Skin epidermis (tissue), 12 donors: ENCODE measurements around the gene ME3.

Experiments used
- H3K27ac ChIP-seq, 21 experiments: fragments of 200-600 bp; sonication (generic) in 11 of 21; one replicate each; pipeline ENCODE4 v1.5.0; 2020; ENCODE audit warnings: mild to moderate bottlenecking in 3 of 21, inconsistent platforms in 2 of 21, moderate library complexity in 2 of 21
- H3K4me3 ChIP-seq, 7 experiments: fragments of 200-600 bp; sonication (generic) in 2 of 7; one replicate each; pipeline ENCODE4 v1.5.0; 2020; ENCODE audit warnings: inconsistent platforms in 2 of 7, mild to moderate bottlenecking in 2 of 7, moderate library complexity in 1 of 7

Gene ME3

DNA sequence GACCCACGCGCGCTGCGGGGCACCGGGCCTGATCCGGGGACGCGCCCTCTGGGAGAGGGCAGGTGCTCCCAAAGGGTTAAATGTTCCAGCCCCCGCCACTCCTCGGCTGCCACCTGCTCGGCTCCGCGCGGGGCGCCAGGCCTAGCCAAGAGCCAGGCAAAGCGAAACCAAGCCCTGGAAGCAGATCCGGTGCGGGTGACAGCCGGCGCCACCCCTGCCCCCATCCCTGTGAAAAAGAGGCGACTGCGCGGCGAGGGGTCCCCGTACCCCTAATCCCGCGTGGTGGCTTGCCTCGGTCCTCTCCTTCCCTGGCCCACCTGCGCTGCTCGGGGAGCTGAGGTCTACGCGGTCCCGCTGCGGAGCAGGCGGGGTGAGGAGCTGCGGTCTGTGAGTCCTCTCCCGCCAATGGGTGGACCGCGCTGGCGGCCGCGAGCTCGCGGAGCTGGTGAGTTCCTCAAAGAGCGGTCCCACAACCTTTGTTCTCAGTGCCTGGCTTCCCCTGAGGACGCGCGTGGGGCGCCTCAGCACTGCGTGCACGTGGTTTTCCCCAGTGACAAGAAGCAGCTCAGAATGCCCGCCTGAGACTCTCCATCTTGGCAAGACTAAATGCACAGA, at the start of gene ME3:
Gene ME3 (minus strand): TSS at position 610 of the 615 bp plus-strand sequence.
- Histone ChIP-seq H3K4me3 (peak within 1 kb of the TSS; percentile 53 to 75 (median 63)), H3K27ac (peak within 1 kb of the TSS; percentile 70 to 96 (median 83))

DNA sequence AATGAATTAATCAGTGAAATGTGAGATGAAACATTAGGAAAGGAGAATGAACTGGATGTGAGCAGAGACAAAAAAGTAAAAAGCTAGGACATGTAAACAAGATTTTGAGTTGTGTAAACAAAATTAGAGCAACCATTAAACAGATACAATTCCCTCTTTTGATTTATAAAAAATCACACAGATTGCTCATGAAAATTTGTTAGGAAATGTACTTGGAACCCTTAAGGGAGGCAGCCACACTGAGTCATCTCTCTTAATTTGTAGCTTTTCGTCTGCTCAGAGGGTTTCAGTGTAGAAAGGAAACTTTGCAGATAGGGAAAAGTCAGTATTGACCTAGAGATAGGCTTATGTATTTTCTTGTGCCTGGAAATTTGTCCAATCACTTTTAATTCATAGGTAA, 49.6 kb upstream of the ME3 start:
- no peak overlapping the region for H3K4me3 ChIP-seq
- H3K27ac ChIP-seq, result peak overlapping the region in 3 of 21 experiments; percentile 31 to 77 (median 56)

DNA sequence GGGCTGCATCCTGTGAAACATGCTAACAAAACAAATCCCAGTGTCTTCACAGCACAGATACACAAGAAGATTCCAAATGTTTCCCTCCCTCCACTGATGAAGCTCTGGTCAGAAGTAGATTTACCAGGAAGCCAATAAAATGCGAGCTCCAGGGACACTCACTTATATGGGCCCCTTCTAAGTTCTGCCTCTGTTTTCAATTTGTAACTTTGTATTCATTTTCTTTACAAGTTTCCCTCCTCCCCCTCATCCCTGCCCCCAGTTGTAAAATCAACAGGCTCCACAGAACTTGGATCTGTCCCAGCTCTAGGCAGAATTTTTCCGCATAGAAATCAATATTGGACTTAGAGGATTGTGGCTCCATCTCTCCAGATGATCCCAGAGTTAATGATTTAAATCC, 48.1 kb upstream of the ME3 start:
- peak overlapping the region in 5 of 21 experiments; percentile 34 to 77 (median 57) for H3K27ac ChIP-seq

DNA sequence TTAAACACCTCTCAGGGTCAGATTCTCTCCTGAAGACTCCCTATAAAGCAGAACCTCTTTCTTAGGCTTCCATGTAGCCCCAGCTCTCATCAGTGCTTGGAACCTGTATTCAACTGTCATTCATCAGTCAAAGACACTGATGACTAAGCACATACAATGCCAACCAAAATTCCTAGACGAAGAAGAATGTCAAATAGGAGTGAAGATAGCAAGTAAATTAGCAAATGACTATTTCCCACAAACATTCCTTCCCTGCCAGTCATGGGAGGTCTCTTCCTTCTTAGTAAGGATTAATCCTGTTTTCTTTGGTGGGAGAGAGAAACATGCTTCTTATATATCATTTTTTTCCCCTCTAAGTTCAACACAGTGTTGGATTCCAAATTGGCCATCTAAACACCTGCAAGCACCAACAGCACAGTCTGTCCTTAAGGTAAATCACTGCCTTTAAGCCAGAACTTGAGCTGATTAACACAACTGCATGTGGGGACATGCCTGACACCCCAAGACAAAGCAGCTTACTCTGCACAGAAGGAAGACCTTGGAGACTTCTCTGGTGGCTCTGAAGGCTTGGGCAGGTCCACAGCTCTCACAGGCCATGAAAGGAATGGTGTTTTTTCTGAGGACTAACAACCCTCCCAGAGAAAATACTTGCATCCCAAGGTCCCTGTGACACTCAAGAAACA, 47.5 kb upstream of the ME3 start:
- peak overlapping the region in 5 of 21 experiments; percentile 34 to 77 (median 57) for H3K27ac ChIP-seq
- H3K4me3 ChIP-seq, result no peak overlapping the region

More for the DNA sequence above, 48.1 kb upstream of the ME3 start:
- no peak overlapping the region for H3K4me3 ChIP-seq

DNA sequence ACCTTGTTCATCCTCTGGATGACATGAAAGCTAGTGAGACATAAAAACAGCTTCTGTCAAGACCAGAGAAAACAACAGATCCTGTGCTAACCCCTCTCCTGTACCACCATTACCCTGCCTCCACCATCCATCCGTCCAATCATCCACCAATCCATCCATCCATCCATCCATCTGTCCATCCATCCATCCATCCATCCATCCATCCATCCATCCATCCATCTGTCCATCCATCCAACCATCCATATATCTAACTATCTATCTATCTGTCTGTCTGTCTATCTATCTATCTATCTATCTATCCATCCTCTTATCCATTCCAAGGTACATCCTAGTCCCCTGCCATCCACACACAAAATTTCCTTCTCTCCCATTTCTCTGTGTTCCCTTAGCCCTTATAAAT, 46.6 kb upstream of the ME3 start:
- no peak overlapping the region for H3K4me3 ChIP-seq
- H3K27ac ChIP-seq, result no peak overlapping the region

DNA sequence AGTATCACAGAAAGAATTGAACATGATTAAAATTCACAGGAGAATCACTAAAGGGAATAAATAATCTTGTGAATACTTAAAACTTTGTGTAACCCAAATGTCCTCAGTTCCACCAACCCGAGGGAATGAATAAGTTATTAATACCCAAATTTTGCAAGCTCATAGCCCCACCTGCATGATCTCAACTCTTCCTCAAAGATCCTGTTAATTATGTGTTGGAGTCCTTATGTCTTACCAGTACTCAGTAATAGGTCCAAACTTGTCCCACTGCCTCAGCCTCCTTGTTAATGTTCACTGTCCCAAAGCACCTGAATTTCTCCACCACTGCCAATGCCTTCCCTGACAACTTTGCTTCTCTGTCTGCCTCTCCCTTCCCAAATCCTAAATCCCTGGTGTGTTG, 46.1 kb upstream of the ME3 start:
- no peak overlapping the region for H3K27ac ChIP-seq
- no peak overlapping the region for H3K4me3 ChIP-seq

DNA sequence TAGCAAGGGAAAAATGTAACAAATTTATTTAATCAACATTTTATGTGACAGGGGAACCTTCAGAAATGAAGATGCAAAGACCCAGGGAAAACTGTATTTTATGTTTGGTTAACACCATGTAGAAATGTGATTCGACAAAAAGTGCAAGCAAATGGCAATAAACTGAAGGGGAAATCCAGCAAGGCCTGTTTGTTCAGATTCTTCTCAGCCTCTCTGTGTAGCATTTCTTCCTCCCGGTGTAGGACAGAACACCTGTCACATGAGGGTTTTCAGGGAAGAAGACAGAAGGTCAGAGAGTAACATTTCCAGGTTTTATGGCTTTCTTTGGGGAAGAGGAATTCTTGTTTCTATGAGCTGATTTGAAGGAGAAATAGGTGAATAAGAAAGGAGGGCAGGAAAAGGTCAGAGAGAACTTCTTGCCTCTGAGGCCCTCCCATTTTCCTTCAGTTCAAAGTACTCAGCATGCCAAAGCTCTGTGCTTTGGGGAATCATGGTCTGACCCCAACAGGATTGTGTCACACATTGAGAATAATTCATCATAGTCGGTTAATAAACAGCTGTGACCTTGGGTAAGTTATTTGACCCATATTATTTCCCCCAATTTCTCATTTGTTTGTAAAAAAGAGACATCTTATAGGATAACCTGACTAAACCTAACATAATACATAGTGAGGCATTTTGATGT, 45.5 kb upstream of the ME3 start:
- Histone ChIP-seq H3K27ac (peak overlapping the region in 1 of 21 experiments; percentile 47), H3K4me3 (no peak overlapping the region)

DNA sequence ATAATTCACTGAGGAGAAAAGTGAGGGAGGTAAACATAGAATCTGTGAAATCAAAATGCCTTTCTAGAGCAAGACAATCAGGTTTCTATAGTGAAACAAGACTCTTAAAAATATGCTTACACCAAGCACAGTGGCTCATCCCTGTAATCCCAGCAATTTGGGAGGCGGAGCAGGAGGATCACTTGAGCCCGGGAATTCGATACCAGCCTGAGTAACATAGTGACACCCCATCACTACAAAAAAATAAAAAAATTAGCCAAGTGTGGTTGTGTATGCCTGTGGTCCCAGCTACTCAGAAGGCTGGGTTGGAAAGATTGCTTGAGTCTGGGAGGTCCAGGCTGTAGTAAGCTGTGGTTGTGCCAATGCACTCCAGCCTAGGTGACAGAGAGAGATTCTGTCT, 43.2 kb upstream of the ME3 start:
- H3K27ac ChIP-seq, result no peak overlapping the region

DNA sequence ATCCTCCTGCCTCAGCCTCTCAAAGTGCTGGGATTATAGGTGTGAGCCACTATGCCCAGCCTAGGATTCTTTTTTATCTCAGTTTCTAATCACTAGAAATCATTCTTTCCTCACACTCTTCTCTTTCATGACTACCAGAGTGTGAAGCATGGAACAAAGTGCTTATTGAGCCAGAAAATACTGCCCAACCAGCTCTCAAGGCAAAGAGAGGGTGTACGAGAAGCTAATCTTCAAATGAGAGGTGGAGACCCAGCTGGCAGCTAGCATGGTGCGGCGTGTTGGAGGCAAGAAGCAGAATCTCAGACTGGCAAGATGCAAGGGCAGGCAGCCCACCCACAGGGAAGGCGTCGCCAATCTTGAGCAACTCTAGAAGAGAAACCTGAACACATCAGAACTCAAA, 41.1 kb upstream of the ME3 start:
- no peak overlapping the region for H3K4me3 ChIP-seq
- no peak overlapping the region for H3K27ac ChIP-seq

More for the DNA sequence above, 43.2 kb upstream of the ME3 start:
- H3K4me3 ChIP-seq, result no peak overlapping the region

DNA sequence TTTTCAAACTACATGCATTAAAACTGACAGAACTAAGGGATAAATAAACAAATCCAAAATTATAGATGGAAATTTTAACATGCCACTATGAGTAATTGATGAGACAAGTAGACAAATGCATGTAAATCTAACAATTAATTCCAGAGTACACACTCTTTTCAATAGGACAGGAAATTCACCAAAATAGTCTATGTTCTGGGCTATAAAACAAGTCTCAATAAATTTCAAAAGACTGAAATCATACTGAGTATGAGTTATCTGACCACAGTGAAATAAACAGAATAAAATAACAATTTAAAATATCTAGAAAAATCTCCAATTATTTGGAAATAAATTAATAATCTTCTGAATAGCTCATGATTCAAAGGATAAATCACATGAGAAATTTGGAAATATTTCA, 38.5 kb upstream of the ME3 start:
- H3K4me3 ChIP-seq, result no peak overlapping the region
- no peak overlapping the region for H3K27ac ChIP-seq

DNA sequence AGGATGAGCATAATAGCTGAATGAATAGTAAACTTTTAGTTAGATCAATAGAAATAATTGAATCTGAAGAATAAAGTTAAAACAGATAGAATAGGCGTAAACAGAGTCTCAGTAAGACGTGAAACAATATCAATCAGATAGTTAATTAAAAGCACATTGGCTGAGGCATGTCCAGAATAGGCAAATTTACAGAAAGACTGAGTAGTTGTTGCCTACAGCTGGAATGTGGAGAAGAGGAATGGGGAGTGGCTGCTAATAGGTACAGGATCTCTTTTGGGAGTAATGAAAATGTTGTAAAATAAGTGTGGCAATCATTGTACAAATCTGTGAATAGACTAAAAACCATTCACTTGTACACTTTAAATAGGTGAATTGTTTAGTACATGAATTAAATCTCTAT, 36.3 kb upstream of the ME3 start:
- H3K27ac ChIP-seq, result no peak overlapping the region

DNA sequence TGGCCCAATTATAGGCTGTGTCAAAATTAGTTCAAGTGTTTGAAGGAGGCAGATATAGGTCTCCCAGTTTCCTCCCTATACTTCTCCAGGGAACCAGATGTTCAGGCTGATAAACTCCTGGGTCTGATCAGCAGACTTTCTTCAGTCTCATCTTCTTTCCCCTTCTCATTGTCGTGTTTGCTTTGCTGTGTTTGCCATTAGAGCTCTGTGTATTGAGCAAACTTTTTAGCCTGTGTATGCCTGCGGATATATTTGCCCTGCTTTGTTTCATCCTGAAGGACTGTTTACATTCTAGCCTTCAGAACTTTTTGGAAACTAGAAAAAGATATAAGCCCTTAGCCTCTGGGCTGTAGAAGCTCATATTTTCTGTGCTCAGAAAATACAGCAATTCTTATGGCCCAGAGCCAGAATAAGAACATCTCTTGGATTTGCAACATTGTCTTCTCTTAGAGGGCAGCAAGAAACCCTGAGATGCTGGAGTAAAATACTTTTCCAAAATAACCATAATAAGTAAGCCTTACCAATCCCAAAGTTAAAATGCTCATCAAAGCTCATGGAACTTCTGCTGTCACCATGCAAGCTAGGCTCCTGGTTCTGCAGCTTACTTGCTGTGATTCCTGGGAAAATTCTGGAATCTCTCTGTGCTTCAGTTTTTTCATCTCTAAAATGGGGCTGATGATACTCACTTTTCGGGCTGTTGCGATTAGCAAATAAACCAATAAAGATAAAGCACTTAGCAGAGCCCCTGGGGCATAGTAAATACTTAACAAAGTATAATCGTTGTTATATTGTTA, 34.1 kb upstream of the ME3 start:
- Histone ChIP-seq H3K27ac (no peak overlapping the region), H3K4me3 (no peak overlapping the region)

More for the DNA sequence above, 36.3 kb upstream of the ME3 start:
- H3K4me3 ChIP-seq, result no peak overlapping the region

DNA sequence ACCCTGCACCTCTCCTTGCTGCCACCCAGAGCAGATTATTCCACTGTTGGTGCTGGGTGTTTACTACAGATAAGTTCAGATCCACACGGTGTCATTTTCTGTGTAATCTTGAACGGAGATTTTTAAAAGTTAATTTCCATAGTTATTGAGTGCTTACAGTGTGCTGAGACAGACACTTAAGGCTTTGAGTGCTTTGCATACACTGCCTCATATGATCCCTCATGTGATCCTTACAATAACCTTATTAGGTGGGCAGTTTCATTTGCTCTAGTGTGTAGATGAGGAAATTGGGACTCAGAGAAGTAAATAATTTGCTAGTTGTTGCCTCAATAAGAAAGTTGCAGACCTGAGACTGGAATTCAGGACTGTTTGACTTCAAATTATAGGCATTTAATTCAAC, 32.3 kb upstream of the ME3 start:
- no peak overlapping the region for H3K27ac ChIP-seq

DNA sequence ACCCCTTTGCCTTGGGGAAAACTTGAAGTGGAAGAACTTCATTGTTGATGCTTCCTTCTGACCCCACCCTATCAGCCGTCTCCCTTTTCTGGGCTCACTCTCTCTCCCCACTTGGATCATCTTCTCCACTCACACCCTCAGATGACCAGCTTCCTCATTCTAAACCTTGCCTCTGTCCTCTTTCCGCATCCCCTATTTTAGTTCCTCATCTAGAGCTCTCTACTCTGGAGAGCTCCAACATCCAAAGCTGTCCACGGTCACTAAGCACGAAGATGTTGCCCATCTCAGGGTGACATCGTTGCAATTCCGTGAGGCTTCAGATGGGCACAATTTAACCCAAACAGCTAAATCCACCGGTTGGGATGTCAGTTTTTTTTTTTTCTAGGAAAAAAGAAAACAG, 31.6 kb upstream of the ME3 start:
- Histone ChIP-seq H3K27ac (no peak overlapping the region), H3K4me3 (no peak overlapping the region)

More for the DNA sequence above, 32.3 kb upstream of the ME3 start:
- no peak overlapping the region for H3K4me3 ChIP-seq

DNA sequence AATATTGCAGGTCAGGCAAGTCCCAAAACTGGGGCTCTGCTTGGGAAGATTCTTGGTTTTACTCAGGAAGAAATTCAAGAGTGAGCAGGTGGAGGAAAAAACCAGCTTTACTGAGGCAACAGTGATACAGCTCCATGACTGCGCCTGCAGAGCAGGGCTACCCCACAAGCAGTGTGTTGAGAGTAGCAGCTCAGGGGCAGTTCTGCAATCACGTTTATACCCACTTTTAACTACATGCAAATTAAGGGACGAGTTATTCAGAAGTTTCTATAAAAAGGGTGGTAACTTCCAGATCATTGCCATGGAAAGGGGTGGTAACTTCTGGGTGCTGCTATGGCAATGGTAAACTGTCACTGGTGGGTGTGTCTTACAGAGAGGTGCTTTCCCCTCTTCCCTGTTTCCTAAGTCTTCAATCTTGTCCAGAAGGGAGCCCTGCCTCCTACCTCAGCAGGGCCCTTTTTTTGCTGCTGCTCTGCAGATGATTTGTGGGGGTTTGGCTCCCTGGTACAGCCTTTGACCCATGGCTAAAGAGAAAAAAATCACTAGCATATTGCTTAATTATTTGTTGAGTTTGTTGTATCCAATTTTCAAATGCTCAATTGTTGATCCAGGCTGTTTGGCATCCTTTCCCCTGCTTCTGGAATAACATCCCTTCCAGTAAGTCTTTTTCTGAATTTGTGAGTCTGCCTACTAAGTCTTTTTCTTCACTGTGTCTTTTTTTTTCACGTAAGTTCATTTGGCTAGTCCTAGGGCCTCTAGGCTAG, 30.0 kb upstream of the ME3 start:
- Histone ChIP-seq H3K4me3 (no peak overlapping the region), H3K27ac (peak overlapping the region in 1 of 21 experiments; percentile 46)

DNA sequence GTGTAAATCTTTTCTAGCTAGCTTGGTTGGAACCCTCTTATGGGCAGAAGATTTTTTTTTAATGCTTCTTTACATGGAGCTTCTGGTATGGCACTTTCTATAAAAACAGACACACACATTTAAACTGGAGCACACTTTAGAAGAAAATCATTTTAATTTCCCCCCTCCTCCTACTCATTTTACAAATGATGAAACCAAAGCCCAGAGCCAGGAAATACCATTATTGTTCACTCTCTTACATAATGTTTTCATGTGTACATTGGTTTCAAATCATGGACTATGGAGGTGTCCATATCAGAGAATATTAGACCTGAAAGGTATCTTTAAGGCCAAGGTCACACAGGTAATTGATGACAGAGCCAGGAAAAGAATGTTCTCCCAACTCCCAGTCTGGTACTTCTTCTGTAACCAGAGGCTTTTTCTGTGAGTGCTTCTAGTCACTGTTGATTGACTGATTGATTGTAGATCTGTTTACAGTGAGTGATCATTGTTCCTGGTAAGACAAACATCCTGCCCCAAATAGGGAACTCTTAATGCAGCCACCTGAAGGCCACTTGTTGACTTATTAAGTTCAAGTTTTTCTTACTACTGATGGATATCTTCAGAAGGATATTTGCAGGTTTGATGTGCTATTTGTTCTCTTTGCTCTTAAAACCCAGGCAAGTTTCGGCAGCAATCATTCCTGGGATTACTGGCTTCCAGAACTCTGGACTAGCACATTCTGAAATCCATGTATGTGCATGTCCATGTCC, 26.8 kb upstream of the ME3 start:
- H3K4me3 ChIP-seq, result no peak overlapping the region
- no peak overlapping the region for H3K27ac ChIP-seq

DNA sequence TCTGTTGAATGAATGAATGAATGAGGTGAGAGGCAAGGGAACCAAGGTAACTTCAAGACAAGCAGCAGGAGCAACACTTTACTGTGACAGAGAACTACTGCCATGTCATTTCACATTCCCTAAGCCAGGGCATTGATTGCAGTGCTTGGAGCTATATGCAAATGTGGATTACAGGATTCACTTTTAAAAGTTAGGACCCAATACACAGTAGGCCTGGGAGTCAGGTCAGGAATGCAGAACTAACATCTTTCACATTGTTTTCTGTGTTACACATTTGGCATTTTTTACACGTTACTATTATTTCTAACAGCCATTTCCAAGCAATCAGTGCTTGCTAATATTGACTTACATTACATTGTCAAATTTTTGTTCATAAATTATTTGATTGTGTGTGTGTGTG, 26.2 kb upstream of the ME3 start:
- H3K4me3 ChIP-seq, result no peak overlapping the region
- no peak overlapping the region for H3K27ac ChIP-seq

DNA sequence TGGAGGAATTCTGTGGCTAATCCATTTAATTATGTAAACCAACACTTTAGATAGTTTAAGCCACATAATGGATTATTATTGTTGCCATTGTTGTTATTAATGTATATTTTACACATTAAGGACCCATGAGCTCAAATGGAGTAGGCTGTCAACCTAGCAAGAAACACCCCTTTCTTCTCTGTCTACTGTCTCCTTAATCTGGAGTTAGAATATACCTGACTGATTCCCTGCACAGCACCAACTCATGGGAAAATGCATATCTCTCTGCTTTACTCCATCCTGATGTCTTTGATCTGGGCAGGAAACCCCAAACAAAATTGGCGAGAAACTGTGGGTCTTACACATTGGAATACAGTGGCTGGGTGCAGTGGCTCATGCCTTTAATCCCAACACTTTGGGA, 24.0 kb upstream of the ME3 start:
- peak overlapping the region in 12 of 21 experiments; percentile 1 to 74 (median 39) for H3K27ac ChIP-seq
- no peak overlapping the region for H3K4me3 ChIP-seq

DNA sequence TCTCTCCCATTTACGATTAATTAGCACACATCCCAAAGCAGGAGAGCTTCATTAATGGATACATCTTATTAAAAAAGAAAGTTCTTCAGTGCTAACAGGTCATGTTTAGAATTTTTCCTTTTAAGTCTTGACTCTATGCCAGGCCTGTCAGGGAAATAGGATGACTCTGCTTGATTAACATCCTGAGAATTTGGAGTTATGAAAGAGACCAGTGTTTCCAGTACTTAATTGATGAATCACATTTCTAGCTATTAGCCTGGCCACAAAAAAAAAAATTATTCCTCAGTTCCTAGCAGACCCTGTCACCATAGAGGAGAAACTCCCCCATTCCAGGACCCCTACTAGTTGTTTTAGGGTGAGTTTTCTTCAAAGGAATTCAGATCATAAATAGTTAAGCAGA, 23.6 kb upstream of the ME3 start:
- Histone ChIP-seq H3K4me3 (no peak overlapping the region), H3K27ac (peak overlapping the region in 14 of 21 experiments; percentile 1 to 74 (median 56))
